Measurements from ENCODE around the gene IFIT2. TPM values are rescaled to one million over a fixed set of nuclear protein-coding genes. Genes with fewer than 3 reads are reported as not detected.
A peak's percentile ranks its signal among the peaks of the same experiment; 100 is the strongest.
"Not testable (repeated sequence)": the region's sequence is repeated elsewhere in the genome, so short reads cannot be mapped to it uniquely, and the experiment has no call there.

The IFIT2 gene
- total RNA-seq, 2 donors from 2014 or later: 3.6 to 6.1 TPM

GRCh38 chr10:89350631-89351315, 48.9 kb downstream of the IFIT2 start:
- intact Hi-C loops (cut with DNase I): not testable (repeated sequence)
- peak; percentile 85 for DNase-seq (ENCODE audit: low spot score)

GRCh38 chr10:89351412-89351779, 49.5 kb downstream of the IFIT2 start:
- DNase-seq (ENCODE audit: low spot score): no peak
- intact Hi-C loops (cut with DNase I): no loop called here

GRCh38 chr10:89351780-89352597, 50.1 kb downstream of the IFIT2 start:
- no peak for DNase-seq (ENCODE audit: low spot score)
- intact Hi-C loops (cut with DNase I): no loop called here

GRCh38 chr10:89352802-89353201, 51.0 kb downstream of the IFIT2 start:
- DNase-seq (ENCODE audit: low spot score): no peak
- intact Hi-C loops (cut with DNase I): no loop called here

GRCh38 chr10:89355394-89355931, 53.6 kb downstream of the IFIT2 start:
- no peak for DNase-seq (ENCODE audit: low spot score)
- intact Hi-C loops (cut with DNase I): no loop called here

GRCh38 chr10:89357096-89357495, 55.2 kb downstream of the IFIT2 start:
- intact Hi-C loops (cut with DNase I): no loop called here
- DNase-seq (ENCODE audit: low spot score): no peak

GRCh38 chr10:89357975-89358374, 56.1 kb downstream of the IFIT2 start:
- DNase-seq (ENCODE audit: low spot score): no peak
- intact Hi-C loops (cut with DNase I): no loop called here

Other genes with a start within 250 kb of the IFIT2 start
- 1 to 10 TPM in 1 of 2 donors, under 1 TPM in 1; 0.93 to 2.3 TPM for gene CH25H, start 94.7 kb upstream of the IFIT2 start, total RNA-seq
- gene LIPA, start 50.3 kb upstream of the IFIT2 start, total RNA-seq: 10 to 100 TPM; 52.4 to 71.1 TPM
- 10 to 100 TPM; 10.5 to 17.0 TPM for gene IFIT3, start 26.0 kb downstream of the IFIT2 start, total RNA-seq
- gene IFIT1B, start 76.0 kb downstream of the IFIT2 start, total RNA-seq: 1 to 10 TPM in 1 of 2 donors, under 1 TPM in 1; 0.14 to 1.1 TPM
- 10 to 100 TPM in 1 of 2 donors, 1 to 10 TPM in 1; 9.8 to 13.8 TPM for gene IFIT1, start 90.6 kb downstream of the IFIT2 start, total RNA-seq
- gene IFIT5, start 112.5 kb downstream of the IFIT2 start, total RNA-seq: 10 to 100 TPM; 22.4 to 23.2 TPM
- gene SLC16A12, start 233.5 kb downstream of the IFIT2 start, total RNA-seq: under 1 TPM; 0.51 to 0.57 TPM